ENCODE data around the gene ISG15.

DNA sequence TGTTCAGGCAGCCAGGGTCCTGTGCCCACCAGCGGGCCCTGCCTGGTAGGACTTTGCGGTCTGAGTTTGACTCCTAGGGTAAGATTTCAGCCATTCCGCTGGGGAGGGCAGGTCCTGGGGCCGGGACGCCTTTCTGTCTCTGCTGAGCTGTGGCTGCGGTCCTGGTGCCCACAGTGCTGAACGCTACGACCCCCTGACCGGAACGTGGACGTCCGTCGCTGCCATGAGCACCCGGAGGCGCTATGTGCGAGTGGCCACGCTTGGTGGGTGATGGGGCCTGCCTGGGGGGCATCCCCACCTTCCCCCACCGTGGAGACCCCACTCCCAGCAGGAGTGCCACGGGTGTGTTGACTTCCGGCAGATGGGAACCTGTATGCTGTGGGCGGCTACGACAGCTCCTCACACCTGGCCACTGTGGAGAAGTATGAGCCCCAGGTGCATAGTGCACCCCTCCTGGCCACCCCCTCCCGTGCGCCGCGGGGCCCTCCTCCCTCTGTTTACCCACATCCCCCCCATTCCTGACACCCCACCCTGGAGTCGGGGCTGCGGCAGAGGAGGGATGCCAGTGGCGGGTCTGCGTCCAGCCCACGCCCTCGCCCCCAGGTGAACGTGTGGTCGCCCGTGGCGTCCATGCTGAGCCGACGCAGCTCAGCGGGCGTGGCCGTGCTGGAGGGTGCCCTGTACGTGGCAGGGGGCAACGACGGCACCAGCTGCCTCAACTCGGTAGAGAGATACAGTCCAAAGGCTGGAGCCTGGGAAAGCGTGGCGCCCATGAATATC is 49.4 kb upstream of the ISG15 start:
- TF ChIP-seq TAF1 (IDR thresholded peaks at IDR 0.05; ENCODE audit: borderline replicate concordance, low read depth, low read length) = no peak
- TF ChIP-seq POLR2A (IDR thresholded peaks at IDR 0.05; ENCODE audit: low read depth, low read length) = no peak
- TF ChIP-seq POLR2AphosphoS5 (IDR thresholded peaks at IDR 0.05; ENCODE audit: low read depth, low read length) = no peak
